IPS-18c (cell line): ENCODE results near the gene CFL1.
"Not testable (repeated sequence)": the region's sequence is repeated elsewhere in the genome, so short reads cannot be mapped to it uniquely, and the experiment has no call there.

Source experiments
- H3K4me3 ChIP-seq: 2 replicates; pipeline ENCODE4 v1.7.0; 2013; ENCODE audit warnings: low read depth, mild to moderate bottlenecking, low read length, moderate library complexity; ENCODE audit not compliant: insufficient read depth
- H3K9me3 ChIP-seq: one replicate; pipeline ENCODE4 v1.6.1; 2013; ENCODE audit warnings: mild to moderate bottlenecking, low read length, moderate library complexity; ENCODE audit not compliant: control insufficient read depth, insufficient read depth

CFL1 gene

DNA sequence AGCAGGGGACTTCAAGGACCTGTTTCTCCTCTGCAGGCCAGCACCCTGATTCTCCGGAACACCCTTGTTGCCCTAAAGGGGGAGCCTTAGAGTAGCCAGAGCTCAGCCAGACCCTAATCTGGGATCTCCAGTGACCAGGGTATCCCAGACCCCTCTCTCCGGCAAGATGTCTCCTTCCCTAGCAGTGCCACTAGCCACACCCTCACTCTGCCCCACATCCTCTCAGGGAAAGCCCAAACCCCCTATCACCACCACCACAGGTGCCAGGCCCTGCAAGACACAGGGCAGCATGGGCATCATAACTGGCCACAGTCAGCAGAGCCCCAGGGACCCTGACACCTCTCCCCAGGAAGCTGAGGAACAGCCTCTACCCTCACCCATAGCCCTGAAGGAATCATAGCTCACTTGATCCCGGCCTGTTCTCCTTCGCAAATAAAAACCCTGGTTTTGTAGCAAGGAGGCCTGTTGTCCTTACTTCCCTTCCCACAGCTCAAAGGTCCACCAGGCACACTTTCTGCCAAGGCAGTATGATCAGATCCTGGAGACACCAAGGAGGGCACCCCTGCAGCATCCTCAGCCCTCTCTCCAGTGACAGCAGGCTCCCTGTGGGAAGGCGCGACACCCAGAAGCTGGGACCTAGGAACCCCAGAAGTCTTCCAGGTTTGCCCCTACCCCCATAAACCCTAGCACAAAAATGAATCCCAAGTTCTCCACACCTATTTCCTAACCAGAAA, 4.6 kb downstream of the CFL1 start:
- no peaks in the 10 kb centered on the region for H3K9me3 ChIP-seq
- no peak overlapping the region; the same call in 1 of the 2 replicates for H3K4me3 ChIP-seq

DNA sequence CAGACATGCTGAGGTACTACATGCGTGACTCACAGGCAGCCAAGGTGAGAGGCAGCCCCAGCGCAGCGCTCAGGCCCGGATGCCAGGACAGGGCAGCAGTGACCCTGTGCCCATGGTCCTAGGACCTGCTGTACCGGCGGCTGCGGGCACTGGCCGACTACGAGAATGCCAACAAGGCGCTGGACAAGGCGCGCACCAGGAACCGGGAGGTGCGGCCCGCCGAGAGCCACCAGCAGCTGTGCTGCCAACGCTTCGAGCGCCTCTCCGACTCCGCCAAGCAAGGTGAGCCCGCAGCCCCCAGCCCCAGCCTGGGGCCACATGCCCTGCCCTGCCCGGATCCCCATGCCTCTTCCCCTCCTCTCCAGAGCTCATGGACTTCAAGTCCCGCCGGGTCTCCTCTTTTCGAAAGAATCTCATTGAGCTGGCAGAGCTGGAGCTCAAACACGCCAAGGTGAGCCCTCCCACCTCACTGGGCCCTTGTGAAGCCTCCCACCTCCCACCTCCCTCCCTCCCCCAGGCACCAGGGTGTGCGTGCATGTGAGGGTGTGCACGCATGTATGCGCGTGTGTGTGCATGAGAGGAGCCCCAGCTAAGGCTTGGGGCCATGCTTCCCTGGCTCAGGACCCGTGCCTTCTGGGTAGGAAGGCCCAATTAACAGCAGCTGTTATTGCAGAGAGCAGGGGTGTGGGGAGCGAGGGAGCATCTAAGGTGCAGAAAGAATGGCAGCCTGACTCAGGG, 5.3 kb downstream of the CFL1 start:
- no peaks in the 10 kb centered on the region for H3K9me3 ChIP-seq
- H3K4me3 ChIP-seq, result no peak overlapping the region; the same call in 1 of the 2 replicates

DNA sequence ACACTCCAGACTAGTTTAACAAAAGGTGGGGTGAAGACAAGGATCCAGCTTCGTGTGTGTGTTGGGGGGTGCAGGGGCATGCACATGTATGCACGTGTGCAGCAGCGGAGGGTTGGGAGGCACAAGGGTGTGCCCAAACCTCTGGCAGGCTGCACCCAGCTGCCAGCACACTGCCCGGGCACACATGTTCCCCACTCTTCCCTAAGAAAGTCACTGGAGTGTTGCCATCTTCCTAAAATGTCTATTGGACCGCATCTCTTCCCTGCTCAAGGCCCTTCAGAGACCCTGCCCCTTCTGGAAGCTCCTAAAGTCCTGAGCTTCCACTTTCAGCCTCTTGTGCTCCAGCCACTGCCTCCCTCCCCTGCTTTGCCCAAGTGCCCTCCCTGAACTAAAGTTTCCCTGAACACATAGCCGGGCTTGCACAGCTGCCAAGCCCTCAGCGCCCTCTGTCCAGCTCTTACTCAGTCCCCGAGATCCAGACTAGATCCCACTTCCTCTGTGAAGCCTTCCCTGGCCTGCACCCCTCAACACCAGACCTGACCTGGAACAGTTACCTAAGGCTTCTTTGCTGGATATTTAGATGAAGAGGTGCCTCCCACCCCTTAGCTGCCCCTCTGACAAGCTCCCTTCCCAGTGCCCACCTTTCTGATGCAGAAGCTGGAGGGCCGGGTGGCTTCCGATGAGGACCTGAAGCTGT, 6.0 kb downstream of the CFL1 start:
- no peak overlapping the region for H3K4me3 ChIP-seq
- no peaks in the 10 kb centered on the region for H3K9me3 ChIP-seq

DNA sequence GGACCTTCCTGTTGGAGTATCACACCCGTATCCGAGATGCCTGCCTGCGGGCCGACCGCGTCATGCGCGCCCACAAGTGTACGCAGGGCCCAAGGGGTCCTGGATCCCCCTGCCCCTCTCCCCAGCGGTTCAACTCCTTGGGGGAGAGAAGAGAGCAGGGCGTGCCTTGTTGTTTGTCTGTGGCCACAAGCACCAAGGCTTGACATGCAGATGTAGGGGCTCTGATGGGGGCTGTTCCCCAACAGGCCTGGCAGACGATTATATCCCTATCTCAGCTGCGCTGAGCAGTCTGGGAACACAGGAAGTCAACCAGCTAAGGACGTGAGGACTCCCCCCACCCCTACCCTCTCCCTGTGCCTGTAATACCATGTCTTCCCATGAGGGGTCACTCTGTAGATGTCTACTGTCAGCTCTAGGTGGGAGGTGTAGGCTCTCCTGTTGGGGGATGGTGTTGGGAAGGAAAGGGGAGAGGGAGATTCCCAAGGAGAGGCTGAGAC, 6.8 kb downstream of the CFL1 start:
- Histone ChIP-seq H3K4me3 (no peak overlapping the region), H3K9me3 (no peaks in the 10 kb centered on the region)

DNA sequence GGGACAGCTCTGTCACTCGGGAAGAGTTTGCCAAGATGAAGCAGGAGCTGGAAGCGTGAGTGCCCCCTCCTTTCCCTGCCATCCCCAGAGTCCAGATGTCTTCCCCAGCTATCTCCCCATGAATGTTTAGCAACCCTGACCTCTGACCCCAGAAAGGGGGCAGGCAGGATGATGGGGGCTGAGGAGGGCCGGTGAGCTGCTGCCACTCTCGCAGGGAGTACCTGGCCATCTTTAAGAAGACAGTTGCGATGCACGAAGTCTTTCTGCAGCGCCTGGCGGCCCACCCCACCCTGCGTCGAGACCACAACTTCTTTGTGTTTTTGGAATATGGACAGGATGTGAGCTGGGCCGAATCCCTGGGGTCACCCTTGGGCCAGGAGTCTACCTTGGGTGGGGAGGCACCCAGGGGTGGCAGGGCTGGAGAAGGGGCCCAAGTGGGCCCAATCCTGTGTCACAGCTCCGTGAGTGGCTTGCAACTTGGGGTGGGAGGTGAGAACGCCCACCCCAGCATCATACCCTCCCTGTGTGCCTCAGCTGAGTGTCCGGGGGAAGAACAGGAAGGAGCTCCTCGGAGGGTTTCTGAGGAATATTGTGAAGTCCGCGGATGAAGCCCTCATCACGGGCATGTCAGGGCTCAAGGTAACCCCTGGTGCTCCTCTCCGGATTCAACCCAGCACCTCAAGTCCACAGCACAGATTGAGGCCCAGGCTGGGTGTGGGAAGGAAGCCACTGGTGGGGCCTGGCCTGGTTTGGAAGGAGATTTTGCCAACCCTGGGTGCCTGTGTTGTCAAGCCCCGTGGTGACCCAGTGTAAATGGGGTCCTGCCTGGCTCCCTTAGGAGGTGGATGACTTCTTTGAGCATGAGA, 7.5 kb downstream of the CFL1 start:
- no peaks in the 10 kb centered on the region for H3K9me3 ChIP-seq
- H3K4me3 ChIP-seq, result no peak overlapping the region

DNA sequence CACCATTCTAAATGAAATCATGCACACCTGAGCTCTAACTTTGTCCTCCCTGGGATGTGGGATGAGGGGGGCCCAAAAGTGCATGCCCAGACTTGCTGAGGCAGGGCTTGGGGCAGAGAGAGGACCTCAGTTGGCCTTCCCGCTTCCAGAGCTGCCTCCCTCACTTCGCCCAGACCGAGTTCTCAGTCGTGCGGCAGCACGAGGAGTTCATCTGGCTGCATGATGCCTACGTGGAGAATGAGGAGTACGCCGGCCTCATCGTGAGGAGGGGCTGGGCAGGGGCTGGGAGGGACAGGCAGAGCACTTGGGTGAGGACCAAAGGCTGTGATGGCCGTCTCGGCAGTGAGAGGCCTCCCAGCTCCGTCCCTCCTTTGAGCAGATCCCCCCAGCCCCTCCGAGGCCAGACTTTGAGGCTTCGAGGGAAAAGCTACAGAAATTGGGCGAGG, 8.2 kb downstream of the CFL1 start:
- Histone ChIP-seq H3K9me3 (no peaks in the 10 kb centered on the region), H3K4me3 (no peak overlapping the region)

DNA sequence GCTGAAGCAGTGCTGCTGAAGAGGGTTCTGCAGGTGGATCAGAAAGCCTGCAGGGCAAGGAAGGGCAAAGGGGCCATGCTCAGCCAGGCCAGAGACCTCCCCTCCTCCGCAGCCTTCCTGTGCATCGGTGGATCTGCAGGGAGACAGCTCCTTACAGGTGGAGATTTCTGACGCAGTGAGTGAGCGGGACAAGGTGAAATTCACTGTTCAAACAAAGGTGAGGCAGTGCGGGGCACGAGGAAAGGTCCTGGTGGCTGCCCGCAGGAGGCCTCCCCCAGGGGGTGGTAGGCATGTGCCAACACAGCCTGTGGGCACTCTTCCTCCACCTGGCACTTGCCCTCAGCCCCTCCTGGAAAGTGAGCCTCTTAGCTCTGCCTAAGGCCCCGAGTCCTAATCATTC, 8.6 kb downstream of the CFL1 start:
- Histone ChIP-seq H3K4me3 (no peak overlapping the region), H3K9me3 (no peaks in the 10 kb centered on the region)

DNA sequence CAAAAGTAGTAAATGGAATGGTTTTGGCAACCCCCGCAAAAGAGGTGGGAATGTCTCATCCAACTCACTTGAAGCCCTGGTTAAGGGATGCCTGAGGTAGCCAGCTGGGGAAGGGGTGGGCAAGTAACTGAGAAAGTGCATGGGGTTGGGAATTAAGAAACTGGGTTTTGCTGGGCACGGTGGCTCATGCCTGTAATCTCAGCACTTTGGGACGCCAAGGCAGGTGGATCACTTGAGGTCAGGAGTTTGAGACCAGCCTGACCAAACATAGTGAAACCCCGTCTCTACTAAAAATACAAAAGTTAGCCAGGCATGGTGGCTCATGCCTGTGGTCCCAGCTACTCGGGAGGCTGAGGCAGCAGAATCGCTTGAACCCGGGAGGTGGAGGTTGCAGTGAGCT, 9.3 kb downstream of the CFL1 start:
- not testable (repeated sequence) for H3K4me3 ChIP-seq, H3K9me3 ChIP-seq

DNA sequence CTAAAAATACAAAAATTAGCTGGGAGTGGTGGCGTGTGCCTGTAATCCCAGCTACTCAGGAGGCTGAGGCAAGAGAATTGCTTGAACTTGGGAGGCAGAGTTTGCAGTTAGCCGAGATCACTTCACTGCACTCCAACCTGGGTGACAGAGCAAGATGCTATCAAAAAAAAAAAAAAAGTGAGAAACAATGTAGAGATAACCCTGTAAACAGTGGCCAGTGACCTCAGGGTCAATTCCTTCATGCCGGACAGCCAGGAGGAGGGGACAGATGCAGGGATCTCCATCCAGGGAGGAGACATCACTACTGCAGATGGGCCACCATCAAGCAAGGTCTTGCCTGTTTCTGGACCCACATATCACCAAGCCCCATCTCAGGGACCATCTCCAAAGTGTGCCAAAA, 10.2 kb downstream of the CFL1 start:
- no peak overlapping the region for H3K4me3 ChIP-seq
- no peaks in the 10 kb centered on the region for H3K9me3 ChIP-seq

DNA sequence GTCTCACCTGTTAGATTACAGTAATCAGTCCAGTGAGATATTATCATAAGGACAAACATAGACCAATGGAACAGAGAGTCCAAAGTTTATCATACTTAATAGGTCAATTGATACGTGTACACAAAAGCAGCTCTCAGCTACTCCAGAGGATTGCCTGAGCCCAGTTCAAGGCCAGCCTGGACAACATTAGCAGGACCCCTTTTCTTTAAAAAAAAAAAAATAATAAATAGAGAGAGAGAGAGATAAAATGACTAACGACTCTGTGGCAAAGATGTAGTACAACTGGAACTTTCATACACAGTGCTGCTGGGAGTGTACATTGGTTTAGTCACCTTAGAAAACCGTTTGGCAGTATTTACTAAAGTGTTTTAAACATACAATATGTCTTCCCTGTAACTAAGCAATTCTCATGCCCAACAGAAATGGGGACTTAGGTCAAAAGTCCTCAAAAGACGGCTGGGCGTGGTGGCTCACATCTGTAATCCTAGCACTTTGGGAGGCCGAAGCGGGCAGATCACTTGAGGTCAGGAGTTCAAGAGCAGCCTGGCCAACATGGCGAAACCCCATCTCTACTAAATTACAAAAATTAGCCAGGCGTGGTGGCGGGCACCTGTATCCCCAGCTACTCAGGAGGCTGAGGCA, 13.6 kb downstream of the CFL1 start:
- Histone ChIP-seq H3K4me3 (no peak overlapping the region), H3K9me3 (no peaks in the 10 kb centered on the region)

DNA sequence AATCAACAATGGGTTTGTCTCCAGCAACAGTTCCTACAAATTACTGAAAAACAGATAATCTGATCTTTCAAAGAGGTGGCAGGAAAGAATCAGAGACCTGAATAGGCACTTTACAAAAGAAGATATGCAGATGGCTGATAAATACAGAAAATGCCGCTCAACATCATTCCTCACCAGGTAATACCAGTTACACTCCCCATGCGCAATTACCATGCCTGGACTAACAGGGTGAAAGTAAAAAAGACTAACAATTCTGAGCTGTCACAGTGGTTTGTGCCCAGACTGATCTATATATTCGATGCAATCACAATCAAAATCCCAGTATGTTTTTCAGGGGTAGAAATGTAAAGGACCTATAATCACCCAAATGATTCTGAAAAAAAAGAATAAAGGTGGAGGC, 14.2 kb downstream of the CFL1 start:
- Histone ChIP-seq H3K9me3 (no peaks in the 10 kb centered on the region), H3K4me3 (no peak overlapping the region)

DNA sequence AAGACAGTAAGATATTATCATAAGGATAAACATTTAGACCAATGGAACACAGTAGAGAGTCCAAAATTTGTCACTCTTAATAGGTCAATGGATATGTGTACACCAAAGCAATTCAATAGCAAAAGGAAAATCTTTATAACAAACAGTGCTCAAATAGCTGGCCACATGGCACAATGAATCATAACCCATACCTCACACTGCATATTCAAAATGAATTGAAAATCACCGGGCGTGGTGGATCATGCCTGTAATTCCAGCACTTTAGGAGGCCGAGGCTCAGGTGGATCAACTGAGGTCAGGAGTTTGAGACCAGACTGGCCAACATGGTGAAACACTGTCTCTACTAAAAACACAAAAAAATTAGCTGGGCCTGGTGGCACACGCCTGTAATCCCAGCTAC, 15.8 kb downstream of the CFL1 start:
- H3K9me3 ChIP-seq, result no peaks in the 10 kb centered on the region

DNA sequence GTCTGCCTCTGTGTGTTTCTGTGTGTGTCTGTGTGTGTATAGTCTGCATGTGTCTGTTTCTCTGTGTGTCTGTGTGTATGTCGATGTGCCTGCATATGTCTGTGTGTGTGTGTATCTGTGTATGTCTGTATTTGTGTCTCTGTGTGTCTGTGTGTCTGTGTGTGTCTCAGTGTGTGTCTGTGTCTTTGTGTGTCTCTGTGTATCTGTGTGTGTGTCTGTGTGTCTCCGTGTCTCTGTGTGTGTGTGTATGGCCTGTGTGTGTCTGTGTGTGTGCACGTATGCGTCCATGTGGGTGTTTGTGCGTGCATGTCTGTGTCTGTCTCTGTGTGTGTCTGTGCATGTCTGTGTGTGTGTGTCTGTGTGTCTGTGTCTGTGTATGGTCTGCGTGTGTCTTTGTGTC, 23.8 kb downstream of the CFL1 start:
- Histone ChIP-seq H3K9me3 (no peaks in the 10 kb centered on the region), H3K4me3 (peak overlapping the region; percentile 78)

More for the DNA sequence above, 15.8 kb downstream of the CFL1 start:
- H3K4me3 ChIP-seq, result no peak overlapping the region

DNA sequence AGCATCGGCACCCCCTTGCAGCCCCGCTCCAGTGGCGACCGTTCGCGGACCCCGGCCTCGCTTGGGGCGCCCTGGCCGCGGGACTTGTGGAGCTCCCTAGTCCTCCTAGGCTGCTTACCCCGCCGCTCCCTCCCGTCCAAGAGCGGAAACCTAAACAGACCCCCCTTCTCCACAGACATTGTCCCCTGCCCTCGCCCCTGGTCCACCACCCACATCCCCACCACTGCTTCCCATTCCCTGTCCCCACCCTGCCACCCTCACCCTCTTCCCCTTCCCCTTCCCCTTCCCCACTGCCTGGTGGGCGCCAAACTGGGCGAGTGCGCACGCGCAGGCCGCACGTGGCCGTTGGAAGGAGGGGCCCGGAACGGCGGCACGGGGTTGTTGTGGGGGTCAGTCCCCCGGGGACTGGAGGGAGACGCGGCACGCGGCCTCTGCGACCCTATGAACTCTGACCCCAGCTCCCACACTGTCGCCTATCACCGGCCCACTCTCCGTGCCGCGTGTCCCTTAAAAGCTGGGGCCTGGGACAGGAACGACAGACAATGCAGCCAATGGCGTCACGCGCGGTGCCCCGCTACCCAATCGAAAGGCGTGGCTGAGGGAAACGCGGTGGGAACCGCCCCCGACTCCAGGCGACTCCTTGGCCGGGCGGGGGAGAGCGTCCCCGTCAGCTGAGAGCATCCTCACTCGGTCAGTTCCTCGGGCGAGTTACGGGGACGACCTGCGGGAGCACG, 24.5 kb downstream of the CFL1 start, which contains the start of gene SNX32:
TSS of gene SNX32 (plus strand) at position 667 of the 734 bp plus-strand sequence. CDS start 103 bp downstream, outside the sequence.
- H3K4me3 ChIP-seq, result peak within 1 kb of the TSS; percentile 78
- no peaks in the 10 kb centered on the region for H3K9me3 ChIP-seq

DNA sequence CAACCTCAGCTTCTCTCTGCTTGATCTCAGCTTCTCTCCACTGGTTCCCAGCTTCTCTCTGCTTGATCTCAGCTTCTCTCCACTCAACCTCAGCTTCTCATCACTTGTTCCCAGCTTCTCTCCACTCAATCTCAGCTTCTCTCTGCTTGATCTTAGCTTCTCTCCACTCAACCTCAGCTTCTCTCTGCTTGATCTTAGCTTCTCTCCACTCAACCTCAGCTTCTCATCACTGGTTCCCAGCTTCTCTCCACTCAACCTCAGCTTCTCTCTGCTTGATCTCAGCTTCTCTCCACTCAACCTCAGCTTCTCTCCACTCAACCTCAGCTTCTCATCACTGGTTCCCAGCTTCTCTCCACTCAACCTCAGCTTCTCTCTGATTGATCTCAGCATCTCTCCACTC, 25.7 kb downstream of the CFL1 start:
- H3K4me3 ChIP-seq, H3K9me3 ChIP-seq: not testable (repeated sequence)

DNA sequence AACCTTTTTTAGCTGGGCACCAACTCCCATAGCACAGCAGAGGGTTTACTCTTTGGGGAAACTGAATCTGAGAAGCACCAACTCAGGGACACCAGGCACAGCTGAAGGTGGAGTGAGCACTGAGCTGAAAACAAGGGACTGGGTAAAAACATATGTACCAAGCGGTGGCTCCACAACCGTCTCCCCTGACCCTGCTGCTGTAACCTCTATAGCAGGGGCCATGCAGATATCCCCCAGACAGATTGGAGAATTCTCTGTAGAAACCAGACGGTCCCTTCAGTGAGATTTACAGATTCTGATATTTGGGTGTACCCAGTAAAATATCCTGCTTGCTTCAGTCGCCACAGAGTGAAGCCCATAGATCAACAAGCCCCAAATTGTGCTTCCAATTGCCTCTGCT, 28.5 kb downstream of the CFL1 start:
- Histone ChIP-seq H3K9me3 (no peaks in the 10 kb centered on the region), H3K4me3 (no peak overlapping the region)
